Parathyroid adenoma (tissue), 2 donors: ENCODE measurements around the gene CNGA1.

Experiments used
- H2AFZ ChIP-seq: fragments of 300-600 bp; sonication (generic); one replicate; pipeline ENCODE4 v1.7.0; 2017; ENCODE audit warnings: antibody characterized with exemption, mild to moderate bottlenecking
- H3K27ac ChIP-seq: fragments of 300-600 bp; sonication (generic); one replicate; pipeline ENCODE4 v1.7.0; 2017
- H3K27me3 ChIP-seq: fragments of 300-600 bp; sonication (generic); one replicate; pipeline ENCODE4 v1.7.0; 2017; ENCODE audit warnings: low read length; ENCODE audit not compliant: control insufficient read depth, insufficient read depth
- H3K36me3 ChIP-seq: fragments of 300-600 bp; sonication (generic); one replicate; pipeline ENCODE4 v1.7.0; 2017; ENCODE audit warnings: low read length; ENCODE audit not compliant: control insufficient read depth, insufficient read depth
- H3K4me1 ChIP-seq: fragments of 300-600 bp; sonication (generic); one replicate; pipeline ENCODE4 v1.7.0; 2017; ENCODE audit warnings: control low read depth
- H3K4me2 ChIP-seq: fragments of 300-600 bp; sonication (generic); one replicate; pipeline ENCODE4 v1.7.0; 2017; ENCODE audit warnings: low read length
- H3K4me3 ChIP-seq: fragments of 300-600 bp; sonication (generic); one replicate; pipeline ENCODE4 v1.7.0; 2017; ENCODE audit warnings: low read depth, low read length
- H3K79me2 ChIP-seq: fragments of 300-600 bp; sonication (generic); one replicate; pipeline ENCODE4 v1.7.0; 2017; ENCODE audit warnings: control low read depth
- H3K9ac ChIP-seq: fragments of 300-600 bp; sonication (generic); one replicate; pipeline ENCODE4 v1.7.0; 2017; ENCODE audit warnings: mild to moderate bottlenecking
- H3K9me3 ChIP-seq: fragments of 300-600 bp; sonication (generic); one replicate; pipeline ENCODE4 v1.7.0; 2017; ENCODE audit warnings: low read length; ENCODE audit not compliant: control insufficient read depth
- TF ChIP-seq, protein P1 (sequence below): fragments of 300-600 bp; sonication (generic); IDR thresholded peaks from one replicate; pipeline ENCODE4 v1.7.0; 2017; ENCODE audit warnings: antibody characterized with exemption, mild to moderate bottlenecking
- donor health status: primary hyperparathyroidism.

The CNGA1 gene

DNA sequence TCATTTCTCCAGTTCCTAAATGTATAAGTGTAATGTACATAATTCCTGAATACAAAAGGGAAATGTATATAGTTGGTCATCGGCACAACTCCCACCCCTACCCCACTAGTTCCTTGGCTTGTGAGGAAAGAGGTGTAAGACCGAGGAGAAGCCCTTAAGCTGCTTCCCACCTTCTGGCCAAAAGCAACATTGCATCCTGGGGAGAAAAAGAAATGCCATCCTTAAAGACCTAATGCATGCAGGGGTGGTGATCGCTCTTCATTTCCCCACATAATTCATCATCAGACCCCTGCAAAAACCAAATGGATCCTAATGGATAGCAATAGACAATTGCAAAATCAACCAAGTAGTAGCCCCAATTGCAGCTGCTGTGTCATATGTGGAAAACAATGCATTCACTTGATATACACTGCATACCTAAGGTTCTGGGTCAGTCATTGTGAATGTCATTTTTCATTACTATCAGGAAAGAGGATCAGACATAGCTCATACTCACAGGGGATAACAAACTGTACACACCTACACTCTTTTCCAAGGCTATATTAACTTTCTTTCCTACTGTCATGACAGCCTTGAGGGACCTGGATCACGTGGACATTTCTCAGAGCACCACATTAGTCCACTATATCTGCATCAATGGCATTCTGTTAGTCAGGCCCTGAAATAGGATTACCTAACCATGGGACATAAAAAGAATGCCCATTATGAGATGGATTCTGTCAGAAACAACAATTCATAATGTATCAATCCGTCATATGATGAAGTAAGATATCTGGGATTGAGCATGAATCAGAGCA, 70.4 kb downstream of the CNGA1 start:
- Histone ChIP-seq H3K9me3 (no peaks in the 10 kb centered on the region), H3K4me1 (no peaks in the 10 kb centered on the region), H3K27me3 (no peaks in the 10 kb centered on the region), H3K36me3 (no peaks in the 10 kb centered on the region), H3K4me3 (no peak overlapping the region), H2AFZ (no peak overlapping the region), H3K79me2 (no peaks in the 10 kb centered on the region), H3K27ac (no peak overlapping the region), H3K9ac (no peak overlapping the region), H3K4me2 (no peak overlapping the region)
- TF ChIP-seq, protein P1, sequence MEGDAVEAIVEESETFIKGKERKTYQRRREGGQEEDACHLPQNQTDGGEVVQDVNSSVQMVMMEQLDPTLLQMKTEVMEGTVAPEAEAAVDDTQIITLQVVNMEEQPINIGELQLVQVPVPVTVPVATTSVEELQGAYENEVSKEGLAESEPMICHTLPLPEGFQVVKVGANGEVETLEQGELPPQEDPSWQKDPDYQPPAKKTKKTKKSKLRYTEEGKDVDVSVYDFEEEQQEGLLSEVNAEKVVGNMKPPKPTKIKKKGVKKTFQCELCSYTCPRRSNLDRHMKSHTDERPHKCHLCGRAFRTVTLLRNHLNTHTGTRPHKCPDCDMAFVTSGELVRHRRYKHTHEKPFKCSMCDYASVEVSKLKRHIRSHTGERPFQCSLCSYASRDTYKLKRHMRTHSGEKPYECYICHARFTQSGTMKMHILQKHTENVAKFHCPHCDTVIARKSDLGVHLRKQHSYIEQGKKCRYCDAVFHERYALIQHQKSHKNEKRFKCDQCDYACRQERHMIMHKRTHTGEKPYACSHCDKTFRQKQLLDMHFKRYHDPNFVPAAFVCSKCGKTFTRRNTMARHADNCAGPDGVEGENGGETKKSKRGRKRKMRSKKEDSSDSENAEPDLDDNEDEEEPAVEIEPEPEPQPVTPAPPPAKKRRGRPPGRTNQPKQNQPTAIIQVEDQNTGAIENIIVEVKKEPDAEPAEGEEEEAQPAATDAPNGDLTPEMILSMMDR: no peak

- Histone ChIP-seq H3K9me3 (no peaks in the 10 kb centered on the region), H3K4me1 (no peaks in the 10 kb centered on the region), H3K27me3 (no peaks in the 10 kb centered on the region), H3K79me2 (no peaks in the 10 kb centered on the region), H3K4me3 (no peak overlapping the region), H2AFZ (no peak overlapping the region), H3K4me2 (no peak overlapping the region), H3K36me3 (no peaks in the 10 kb centered on the region), H3K9ac (no peak overlapping the region), H3K27ac (no peak overlapping the region)
- TF ChIP-seq, protein P1: no peak
Observed at GRCh38 chr4:47942081-47942819, 74.2 kb downstream of the CNGA1 start.

- no peaks in the 10 kb centered on the region for H3K36me3 ChIP-seq
- no peak overlapping the region for H3K4me2 ChIP-seq
- TF ChIP-seq, protein P1: no peak
- H3K9ac ChIP-seq: no peak overlapping the region
- H3K4me1 ChIP-seq: no peaks in the 10 kb centered on the region
- H3K27ac ChIP-seq: no peak overlapping the region
- no peaks in the 10 kb centered on the region for H3K27me3 ChIP-seq
- no peak overlapping the region for H3K4me3 ChIP-seq
- no peak overlapping the region for H2AFZ ChIP-seq
- no peaks in the 10 kb centered on the region for H3K9me3 ChIP-seq
- no peaks in the 10 kb centered on the region for H3K79me2 ChIP-seq
Observed at GRCh38 chr4:47939456-47939855, 77.0 kb downstream of the CNGA1 start.

DNA sequence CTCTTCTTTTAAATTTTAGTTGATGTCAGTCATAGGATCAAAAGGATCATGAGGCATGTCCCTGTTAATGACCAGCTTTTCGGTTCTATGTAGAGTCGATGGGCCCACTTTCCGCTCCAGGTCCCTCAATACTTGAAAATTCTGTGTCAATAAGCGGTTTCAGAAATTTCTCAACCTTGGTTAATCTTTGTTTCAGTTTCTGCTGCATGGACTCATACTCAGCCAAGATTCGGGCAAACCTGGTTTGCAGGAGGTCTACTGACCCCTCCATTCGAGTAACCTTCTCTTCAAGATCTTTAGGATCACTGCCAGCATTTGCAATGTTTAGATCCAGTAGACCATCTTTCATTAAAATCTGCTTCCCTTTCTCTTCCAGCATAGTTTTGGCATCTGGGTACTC, 80.1 kb downstream of the CNGA1 start:
- TF ChIP-seq, protein P1: no peak
- Histone ChIP-seq H3K79me2 (no peaks in the 10 kb centered on the region), H3K4me3 (no peak overlapping the region), H3K4me1 (no peaks in the 10 kb centered on the region), H3K27ac (no peak overlapping the region), H3K9ac (no peak overlapping the region), H3K36me3 (no peaks in the 10 kb centered on the region), H2AFZ (no peak overlapping the region), H3K27me3 (no peaks in the 10 kb centered on the region), H3K4me2 (no peak overlapping the region), H3K9me3 (no peaks in the 10 kb centered on the region)
